PFSK-1 (cell line): ENCODE measurements around the gene C1GALT1.

ENCODE experiments used
- FOXP2 ChIP-seq: optimal IDR thresholded peaks from 2 replicates; pipeline ENCODE3; 2011; ENCODE audit warnings: borderline replicate concordance, control low read depth, inconsistent platforms; ENCODE audit not compliant: insufficient read depth; ENCODE audit errors: extremely low read length, extremely low read depth
- POLR2AphosphoS5 ChIP-seq: IDR thresholded peaks from 2 replicates; pipeline ENCODE4 v1.6.1; 2012; ENCODE audit warnings: low read depth, mild to moderate bottlenecking, control low read depth, low read length, moderate library complexity
- TF ChIP-seq, protein P1 (sequence below), 2 experiments: IDR thresholded peaks; 2 replicates each; pipeline versions ENCODE4 v1.6.1 to v1.8.0; 2011 to 2012; ENCODE audit warnings: low read depth in 2 of 2, low read length in 2 of 2, control low read depth in 1 of 2, inconsistent platforms in 1 of 2, mild to moderate bottlenecking in 1 of 2, moderate library complexity in 1 of 2; ENCODE audit not compliant: insufficient read depth in 1 of 2

GRCh38 chr7:7237978-7238267 lies 55.6 kb downstream of the C1GALT1 start:
- TF ChIP-seq, protein P1, sequence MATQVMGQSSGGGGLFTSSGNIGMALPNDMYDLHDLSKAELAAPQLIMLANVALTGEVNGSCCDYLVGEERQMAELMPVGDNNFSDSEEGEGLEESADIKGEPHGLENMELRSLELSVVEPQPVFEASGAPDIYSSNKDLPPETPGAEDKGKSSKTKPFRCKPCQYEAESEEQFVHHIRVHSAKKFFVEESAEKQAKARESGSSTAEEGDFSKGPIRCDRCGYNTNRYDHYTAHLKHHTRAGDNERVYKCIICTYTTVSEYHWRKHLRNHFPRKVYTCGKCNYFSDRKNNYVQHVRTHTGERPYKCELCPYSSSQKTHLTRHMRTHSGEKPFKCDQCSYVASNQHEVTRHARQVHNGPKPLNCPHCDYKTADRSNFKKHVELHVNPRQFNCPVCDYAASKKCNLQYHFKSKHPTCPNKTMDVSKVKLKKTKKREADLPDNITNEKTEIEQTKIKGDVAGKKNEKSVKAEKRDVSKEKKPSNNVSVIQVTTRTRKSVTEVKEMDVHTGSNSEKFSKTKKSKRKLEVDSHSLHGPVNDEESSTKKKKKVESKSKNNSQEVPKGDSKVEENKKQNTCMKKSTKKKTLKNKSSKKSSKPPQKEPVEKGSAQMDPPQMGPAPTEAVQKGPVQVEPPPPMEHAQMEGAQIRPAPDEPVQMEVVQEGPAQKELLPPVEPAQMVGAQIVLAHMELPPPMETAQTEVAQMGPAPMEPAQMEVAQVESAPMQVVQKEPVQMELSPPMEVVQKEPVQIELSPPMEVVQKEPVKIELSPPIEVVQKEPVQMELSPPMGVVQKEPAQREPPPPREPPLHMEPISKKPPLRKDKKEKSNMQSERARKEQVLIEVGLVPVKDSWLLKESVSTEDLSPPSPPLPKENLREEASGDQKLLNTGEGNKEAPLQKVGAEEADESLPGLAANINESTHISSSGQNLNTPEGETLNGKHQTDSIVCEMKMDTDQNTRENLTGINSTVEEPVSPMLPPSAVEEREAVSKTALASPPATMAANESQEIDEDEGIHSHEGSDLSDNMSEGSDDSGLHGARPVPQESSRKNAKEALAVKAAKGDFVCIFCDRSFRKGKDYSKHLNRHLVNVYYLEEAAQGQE (IDR thresholded peaks at IDR 0.05; ENCODE audit: insufficient read depth in 1 of 2, low read depth in 2 of 2, low read length in 2 of 2): no peak
- TF ChIP-seq POLR2AphosphoS5 (no peak), FOXP2 (no peak)
